ENCODE results near the gene MICOS13. TPM values are rescaled to one million over a fixed set of nuclear protein-coding genes. Genes with fewer than 3 reads are reported as not detected.

The MICOS13 gene
- total RNA-seq, 1 donor from 2014 or later, result 61.0 TPM

DNA sequence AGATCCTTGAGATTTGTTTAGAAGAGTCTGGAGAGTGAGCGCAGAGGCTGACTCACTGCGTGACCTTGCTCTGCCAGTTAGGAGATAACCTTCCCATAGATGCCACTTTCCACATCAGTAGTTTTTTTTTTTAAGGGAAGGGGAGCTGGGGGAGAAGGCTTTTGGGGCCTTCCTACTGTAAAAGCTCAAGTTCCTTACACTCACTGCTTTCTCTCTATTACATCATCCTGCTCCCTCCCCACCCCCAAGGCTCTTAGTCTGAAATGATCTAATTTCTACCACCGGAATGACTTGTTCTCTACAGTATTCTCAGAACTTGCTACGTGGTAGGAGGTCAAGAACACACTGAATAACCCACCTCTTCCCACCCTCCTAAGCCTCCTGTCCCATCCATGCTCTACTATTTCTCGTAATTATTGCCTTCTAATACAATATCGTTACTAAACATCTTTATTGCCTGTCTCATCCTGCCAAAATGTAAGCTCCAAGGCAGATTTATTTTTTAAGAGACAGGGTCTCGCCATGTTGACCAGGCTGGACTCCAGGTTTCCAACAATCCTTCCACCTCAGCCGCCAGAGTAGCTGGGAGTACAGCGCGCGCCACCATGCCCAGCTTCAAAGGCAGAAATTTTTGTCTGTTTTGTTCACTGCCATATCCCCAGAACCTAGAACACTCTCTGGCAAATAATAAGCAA lies 38.4 kb upstream of the MICOS13 start:
- no peak for DNase-seq (ENCODE audit: low spot score)
- Mint-ChIP-seq H3K27me3 (ENCODE audit: low read depth) (no peaks in the 10 kb centered on the region), H3K4me3 (ENCODE audit: unreplicated experiment) (peak overlapping the region; percentile 94), H3K27ac (ENCODE audit: unreplicated experiment) (peak overlapping the region; percentile 100), H3K36me3 (ENCODE audit: low read depth) (peaks cover 3% of the 10 kb centered on the region), H3K4me1 (ENCODE audit: low read depth) (peaks cover 36% of the 10 kb centered on the region), H3K9me3 (ENCODE audit: low read depth) (no peaks in the 10 kb centered on the region)
- TF ChIP-seq, protein P1, sequence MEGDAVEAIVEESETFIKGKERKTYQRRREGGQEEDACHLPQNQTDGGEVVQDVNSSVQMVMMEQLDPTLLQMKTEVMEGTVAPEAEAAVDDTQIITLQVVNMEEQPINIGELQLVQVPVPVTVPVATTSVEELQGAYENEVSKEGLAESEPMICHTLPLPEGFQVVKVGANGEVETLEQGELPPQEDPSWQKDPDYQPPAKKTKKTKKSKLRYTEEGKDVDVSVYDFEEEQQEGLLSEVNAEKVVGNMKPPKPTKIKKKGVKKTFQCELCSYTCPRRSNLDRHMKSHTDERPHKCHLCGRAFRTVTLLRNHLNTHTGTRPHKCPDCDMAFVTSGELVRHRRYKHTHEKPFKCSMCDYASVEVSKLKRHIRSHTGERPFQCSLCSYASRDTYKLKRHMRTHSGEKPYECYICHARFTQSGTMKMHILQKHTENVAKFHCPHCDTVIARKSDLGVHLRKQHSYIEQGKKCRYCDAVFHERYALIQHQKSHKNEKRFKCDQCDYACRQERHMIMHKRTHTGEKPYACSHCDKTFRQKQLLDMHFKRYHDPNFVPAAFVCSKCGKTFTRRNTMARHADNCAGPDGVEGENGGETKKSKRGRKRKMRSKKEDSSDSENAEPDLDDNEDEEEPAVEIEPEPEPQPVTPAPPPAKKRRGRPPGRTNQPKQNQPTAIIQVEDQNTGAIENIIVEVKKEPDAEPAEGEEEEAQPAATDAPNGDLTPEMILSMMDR (IDR thresholded peaks at IDR 0.05), result no peak

DNA sequence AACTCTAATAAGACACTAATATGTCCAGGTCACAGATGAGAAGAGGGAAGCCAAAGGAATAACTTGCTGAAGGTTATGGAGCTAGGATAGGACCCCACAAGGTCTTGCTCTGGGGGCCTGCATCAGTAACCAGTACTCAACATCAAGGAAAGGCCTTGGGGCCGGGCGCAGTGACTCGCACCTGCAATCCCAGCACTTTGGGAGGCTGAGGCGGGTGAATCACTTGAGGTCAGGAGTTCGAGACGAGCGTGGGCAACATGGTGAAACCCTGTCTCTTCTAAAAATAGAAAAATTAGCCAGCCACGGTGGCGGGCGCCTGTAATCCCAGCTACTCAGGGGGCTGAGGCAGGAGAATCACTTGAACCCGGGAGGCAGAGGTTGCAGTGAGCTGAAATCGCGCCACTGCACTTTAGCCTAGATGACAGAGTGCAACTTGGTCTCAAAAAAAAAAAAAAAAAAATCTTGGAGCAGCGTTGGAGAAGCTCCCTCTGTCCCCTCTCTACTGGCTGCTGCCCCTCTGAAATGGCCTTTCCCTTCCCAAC lies 37.8 kb upstream of the MICOS13 start:
- H3K4me1 Mint-ChIP-seq (ENCODE audit: low read depth), result peaks cover 36% of the 10 kb centered on the region
- TF ChIP-seq, protein P1 (IDR thresholded peaks at IDR 0.05), result no peak
- H3K9me3 Mint-ChIP-seq (ENCODE audit: low read depth), result no peaks in the 10 kb centered on the region
- H3K27ac Mint-ChIP-seq (ENCODE audit: unreplicated experiment), result peak overlapping the region; percentile 100
- peaks cover 3% of the 10 kb centered on the region for H3K36me3 Mint-ChIP-seq (ENCODE audit: low read depth)
- peak overlapping the region; percentile 94 for H3K4me3 Mint-ChIP-seq (ENCODE audit: unreplicated experiment)
- DNase-seq (ENCODE audit: low spot score), result no peak
- H3K27me3 Mint-ChIP-seq (ENCODE audit: low read depth), result no peaks in the 10 kb centered on the region

DNA sequence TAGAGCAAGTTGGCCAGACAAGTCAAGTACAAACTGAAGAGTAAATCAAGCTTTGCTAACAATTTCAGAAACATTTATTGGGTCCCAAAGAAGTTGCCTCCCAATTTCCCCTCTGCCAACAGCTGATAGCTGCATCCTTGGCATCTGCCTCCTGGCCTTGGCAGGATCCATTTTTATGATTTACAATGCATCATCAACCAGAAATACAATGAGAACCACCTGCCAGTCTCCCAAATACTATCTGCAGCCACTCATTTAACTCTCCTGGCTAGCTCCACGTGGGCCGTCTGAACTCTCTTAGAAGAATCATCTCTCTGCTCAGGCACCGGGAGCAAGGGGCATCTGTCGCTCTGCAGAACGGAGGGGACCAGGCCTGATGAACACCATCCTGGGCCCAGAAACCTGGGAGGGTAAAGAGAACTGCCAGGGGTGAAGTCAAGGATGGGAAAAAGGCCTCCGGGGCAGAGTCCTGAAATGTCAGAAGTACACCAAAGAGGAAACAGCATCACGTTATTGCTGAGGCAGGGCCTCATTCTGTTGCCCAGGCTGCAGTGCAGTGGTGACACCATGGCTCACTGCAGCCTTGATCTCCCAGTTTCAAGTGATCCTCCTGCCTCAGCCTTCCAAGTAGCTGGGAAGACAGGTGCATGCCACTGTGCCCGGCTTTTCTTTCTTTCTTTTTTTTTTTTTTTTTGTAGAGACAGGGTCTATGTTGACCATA lies 37.1 kb upstream of the MICOS13 start:
- no peaks in the 10 kb centered on the region for H3K27me3 Mint-ChIP-seq (ENCODE audit: low read depth)
- no peaks in the 10 kb centered on the region for H3K9me3 Mint-ChIP-seq (ENCODE audit: low read depth)
- H3K27ac Mint-ChIP-seq (ENCODE audit: unreplicated experiment), result peak overlapping the region; percentile 100
- peaks cover 36% of the 10 kb centered on the region for H3K4me1 Mint-ChIP-seq (ENCODE audit: low read depth)
- H3K36me3 Mint-ChIP-seq (ENCODE audit: low read depth), result peaks cover 4% of the 10 kb centered on the region
- DNase-seq (ENCODE audit: low spot score), result no peak
- TF ChIP-seq, protein P1 (IDR thresholded peaks at IDR 0.05), result no peak
- peak overlapping the region; percentile 94 for H3K4me3 Mint-ChIP-seq (ENCODE audit: unreplicated experiment)

DNA sequence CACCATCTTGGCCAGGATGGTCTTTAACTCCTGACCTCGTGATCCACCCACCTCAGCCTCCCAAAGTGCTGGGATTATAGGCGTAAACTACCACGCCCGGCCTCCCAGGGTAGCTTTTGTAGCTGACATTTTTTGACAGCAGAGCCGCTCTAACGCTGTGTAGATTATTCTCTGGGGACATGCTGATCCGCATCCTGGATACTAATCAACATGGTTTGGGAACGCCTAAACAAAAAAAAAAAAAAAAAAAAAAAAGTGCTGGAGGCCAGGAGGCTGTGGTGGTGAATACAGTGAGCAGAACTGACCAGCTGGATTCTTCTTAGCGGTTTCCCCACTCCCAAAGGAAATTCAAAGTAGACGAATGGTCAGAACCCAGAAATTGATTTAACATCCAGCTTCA lies 34.5 kb upstream of the MICOS13 start:
- H3K36me3 Mint-ChIP-seq (ENCODE audit: low read depth), result peaks cover 9% of the 10 kb centered on the region
- DNase-seq (ENCODE audit: low spot score), result no peak
- no peaks in the 10 kb centered on the region for H3K27me3 Mint-ChIP-seq (ENCODE audit: low read depth)
- H3K27ac Mint-ChIP-seq (ENCODE audit: unreplicated experiment), result no peak overlapping the region
- no peak overlapping the region for H3K4me3 Mint-ChIP-seq (ENCODE audit: unreplicated experiment)
- no peaks in the 10 kb centered on the region for H3K9me3 Mint-ChIP-seq (ENCODE audit: low read depth)
- H3K4me1 Mint-ChIP-seq (ENCODE audit: low read depth), result peaks cover 33% of the 10 kb centered on the region
- TF ChIP-seq, protein P1 (IDR thresholded peaks at IDR 0.05), result no peak

DNA sequence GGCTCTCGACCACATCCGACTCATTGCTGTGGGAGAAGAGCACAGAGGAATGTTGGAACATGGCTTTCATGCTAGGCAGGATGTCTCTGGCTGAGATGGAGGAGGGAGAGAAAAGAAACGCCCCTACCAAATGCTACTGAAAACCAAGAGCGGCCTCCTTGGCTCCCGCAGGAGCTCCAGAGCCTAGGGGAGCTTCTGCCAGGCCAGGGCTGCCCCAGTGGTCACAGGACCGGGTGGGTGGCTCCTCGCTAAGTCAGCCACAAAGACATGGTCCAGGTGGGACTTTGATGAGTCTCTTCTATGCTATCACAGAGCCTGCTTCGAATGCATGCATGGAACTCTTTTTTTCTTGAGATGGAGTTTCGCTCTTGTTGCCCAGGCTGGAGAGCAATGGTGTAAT lies 32.9 kb upstream of the MICOS13 start:
- Mint-ChIP-seq H3K36me3 (ENCODE audit: low read depth) (peaks cover 9% of the 10 kb centered on the region), H3K4me1 (ENCODE audit: low read depth) (peaks cover 24% of the 10 kb centered on the region), H3K27me3 (ENCODE audit: low read depth) (no peaks in the 10 kb centered on the region), H3K27ac (ENCODE audit: unreplicated experiment) (no peak overlapping the region), H3K4me3 (ENCODE audit: unreplicated experiment) (no peak overlapping the region), H3K9me3 (ENCODE audit: low read depth) (no peaks in the 10 kb centered on the region)
- TF ChIP-seq, protein P1 (IDR thresholded peaks at IDR 0.05), result no peak
- DNase-seq (ENCODE audit: low spot score), result no peak

All from chondrocyte (in vitro differentiated cells).